Measurements from ENCODE around the gene BCL11B. TPM values are rescaled to one million over a fixed set of nuclear protein-coding genes. Genes with fewer than 3 reads are reported as not detected.

BCL11B gene
- total RNA-seq, 1 experiment from 2014 or later = 2.6 TPM

DNA sequence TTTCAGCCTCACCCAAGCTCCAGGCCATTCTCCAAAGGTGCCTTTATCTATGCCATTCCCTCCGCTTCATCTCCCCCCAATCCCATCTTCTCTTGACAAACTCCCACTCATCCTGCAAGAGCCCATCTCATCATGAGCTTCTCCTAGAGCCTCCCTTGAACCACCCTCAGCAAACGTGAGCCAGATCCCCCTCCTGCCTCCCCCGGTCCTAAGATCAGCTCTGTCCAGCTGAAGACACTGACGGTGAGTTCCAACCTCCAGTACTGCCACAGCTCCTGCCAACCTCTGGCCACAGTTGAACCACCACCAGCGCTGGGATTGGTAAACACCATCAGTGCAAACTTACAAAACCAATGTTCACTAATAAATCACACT lies 124.6 kb downstream of the BCL11B start:
- peak in 1 of 2 experiments; percentile 3 for DNase-seq (ENCODE audit: low read depth in 1 of 2, low spot score in 2 of 2)
- no peaks in the 10 kb centered on the region for H3K36me3 ChIP-seq
- no peak overlapping the region for H3K4me3 ChIP-seq
- H3K27ac ChIP-seq = no peak overlapping the region
- no peaks in the 10 kb centered on the region for H3K27me3 ChIP-seq (replicated peaks)
- no peaks in the 10 kb centered on the region for H3K9me3 ChIP-seq (replicated peaks)
- no peaks in the 10 kb centered on the region for H3K4me1 ChIP-seq (replicated peaks)

DNA sequence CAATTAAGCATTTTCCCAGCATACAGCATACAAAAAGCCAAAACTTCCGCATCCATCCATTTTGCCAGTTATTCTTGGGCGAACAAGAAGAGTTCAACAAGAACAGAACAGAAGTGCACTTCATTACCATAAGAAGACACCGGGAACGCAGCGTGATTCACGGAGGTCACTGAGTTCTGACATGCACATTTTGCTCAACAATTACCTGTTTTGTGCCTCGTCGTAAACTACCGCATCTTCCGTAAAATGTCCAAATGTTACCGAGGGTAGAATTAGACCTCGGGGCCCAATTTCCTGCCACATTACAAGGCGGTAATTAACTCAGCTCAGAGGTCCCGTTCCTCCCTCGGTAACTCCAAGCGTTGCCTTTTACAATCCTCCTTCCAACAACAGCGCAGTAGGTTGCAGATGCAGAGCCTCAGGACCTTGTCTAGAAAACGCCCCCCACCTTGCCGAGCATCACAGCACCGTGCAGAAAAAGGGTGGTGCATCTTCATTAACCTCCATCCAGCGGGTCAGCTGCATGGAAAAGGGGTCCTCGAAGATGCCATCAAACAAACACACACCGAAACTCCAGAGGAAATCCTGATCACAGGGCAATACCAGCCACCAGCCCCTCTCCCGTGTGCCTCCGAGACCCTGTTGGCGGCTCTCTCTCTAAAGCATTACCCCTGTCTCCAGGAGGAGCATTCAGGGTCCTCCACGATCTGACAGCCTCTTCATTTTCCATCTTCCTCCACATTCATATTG lies 125.2 kb downstream of the BCL11B start:
- Histone ChIP-seq H3K27me3 (replicated peaks) (no peaks in the 10 kb centered on the region), H3K9me3 (replicated peaks) (no peaks in the 10 kb centered on the region), H3K36me3 (no peaks in the 10 kb centered on the region), H3K4me1 (replicated peaks) (no peaks in the 10 kb centered on the region), H3K27ac (no peak overlapping the region), H3K4me3 (no peak overlapping the region)
- DNase-seq (ENCODE audit: low read depth in 1 of 2, low spot score in 2 of 2) = no peak

DNA sequence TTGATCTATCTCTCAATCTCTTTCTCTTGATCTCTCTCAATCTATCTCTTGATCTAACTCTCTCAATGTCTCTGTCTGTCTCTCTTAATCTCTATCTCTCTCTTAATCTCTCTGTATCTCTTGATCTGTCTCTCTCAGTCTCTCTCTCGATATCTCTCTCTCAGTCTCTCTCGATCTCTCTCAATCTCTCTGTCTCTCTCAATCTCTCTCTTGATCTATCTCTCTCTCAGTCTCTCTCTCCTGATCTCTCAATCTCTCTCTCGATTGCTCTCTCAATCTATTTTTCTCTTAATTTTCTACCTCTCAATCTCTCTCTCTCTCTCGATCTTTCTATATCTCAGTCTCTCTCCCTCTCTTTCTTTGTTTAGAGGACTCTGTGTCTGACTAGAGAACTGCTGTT lies 126.7 kb downstream of the BCL11B start:
- H3K27me3 ChIP-seq (replicated peaks) = no peaks in the 10 kb centered on the region
- H3K4me3 ChIP-seq = no peak overlapping the region
- no peak for DNase-seq (ENCODE audit: low read depth in 1 of 2, low spot score in 2 of 2)
- no peaks in the 10 kb centered on the region for H3K36me3 ChIP-seq
- H3K9me3 ChIP-seq (replicated peaks) = no peaks in the 10 kb centered on the region
- no peaks in the 10 kb centered on the region for H3K4me1 ChIP-seq (replicated peaks)
- no peak overlapping the region for H3K27ac ChIP-seq

DNA sequence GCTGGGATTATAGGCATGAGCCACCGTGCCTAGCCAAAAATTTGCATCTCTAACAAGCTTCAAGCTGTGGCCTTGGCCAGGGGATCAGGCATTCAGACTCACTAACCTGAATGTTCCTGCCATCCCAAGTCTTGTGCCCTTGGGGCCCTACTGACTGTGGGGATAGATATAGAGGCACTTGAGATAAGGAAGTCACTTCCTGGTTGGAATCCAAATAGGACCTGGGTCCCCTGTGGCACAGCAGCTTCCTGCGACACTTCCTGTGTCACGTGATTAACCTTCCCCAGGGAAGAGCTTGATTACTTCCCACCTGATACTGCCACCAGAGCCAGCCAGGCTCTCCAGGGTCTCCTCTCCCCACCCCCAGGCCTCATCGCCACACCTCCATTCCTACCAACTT lies 128.2 kb downstream of the BCL11B start:
- H3K4me3 ChIP-seq = no peak overlapping the region
- H3K27me3 ChIP-seq (replicated peaks) = no peaks in the 10 kb centered on the region
- H3K27ac ChIP-seq = no peak overlapping the region
- H3K4me1 ChIP-seq (replicated peaks) = no peaks in the 10 kb centered on the region
- H3K9me3 ChIP-seq (replicated peaks) = no peaks in the 10 kb centered on the region
- no peak for DNase-seq (ENCODE audit: low read depth in 1 of 2, low spot score in 2 of 2)
- H3K36me3 ChIP-seq = no peaks in the 10 kb centered on the region

DNA sequence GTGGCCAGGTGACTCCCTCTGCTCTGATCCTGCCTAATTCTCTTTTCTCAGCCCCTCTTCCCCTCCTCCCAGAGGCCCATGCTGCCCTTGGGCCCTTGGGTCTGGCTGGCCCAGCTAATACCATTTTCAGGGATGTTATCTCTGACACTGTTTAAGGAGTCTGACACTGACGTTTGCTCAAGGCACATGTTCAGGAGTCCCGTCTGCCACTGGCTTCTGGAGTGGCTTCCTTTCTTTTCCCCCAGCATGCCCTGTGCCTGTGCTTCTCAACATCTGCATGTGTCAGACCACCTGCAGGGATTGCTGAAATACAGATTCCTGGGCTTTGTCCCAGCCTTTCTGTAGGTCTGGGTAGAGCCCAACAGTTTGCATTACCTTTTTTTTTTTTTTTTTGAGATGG lies 128.9 kb downstream of the BCL11B start:
- H3K36me3 ChIP-seq = no peaks in the 10 kb centered on the region
- H3K4me3 ChIP-seq = no peak overlapping the region
- H3K27me3 ChIP-seq (replicated peaks) = no peaks in the 10 kb centered on the region
- no peak overlapping the region for H3K27ac ChIP-seq
- H3K9me3 ChIP-seq (replicated peaks) = no peaks in the 10 kb centered on the region
- no peaks in the 10 kb centered on the region for H3K4me1 ChIP-seq (replicated peaks)
- DNase-seq (ENCODE audit: low read depth in 1 of 2, low spot score in 2 of 2) = no peak

DNA sequence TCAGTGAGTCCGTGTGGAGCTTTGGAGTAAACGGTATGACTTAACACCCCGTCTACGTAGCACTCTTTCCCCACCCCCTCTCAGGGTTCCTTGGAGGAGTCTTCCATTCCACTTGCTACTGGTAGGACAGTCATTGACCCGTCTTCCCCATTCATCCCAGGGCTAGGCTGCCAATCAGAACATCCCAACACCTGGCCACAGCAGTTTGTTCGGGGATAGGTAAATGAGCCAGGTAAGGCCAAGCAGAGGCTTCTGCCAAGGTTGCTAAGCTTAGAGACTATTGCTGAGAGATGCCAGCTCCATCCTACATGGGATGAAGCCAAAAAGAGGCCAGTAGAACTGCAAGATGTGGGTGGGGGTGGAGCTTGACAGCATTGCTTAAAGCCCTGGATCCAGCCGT lies 130.8 kb downstream of the BCL11B start:
- Histone ChIP-seq H3K9me3 (replicated peaks) (no peaks in the 10 kb centered on the region), H3K4me3 (no peak overlapping the region), H3K27ac (no peak overlapping the region), H3K36me3 (no peaks in the 10 kb centered on the region), H3K4me1 (replicated peaks) (no peaks in the 10 kb centered on the region), H3K27me3 (replicated peaks) (no peaks in the 10 kb centered on the region)
- DNase-seq (ENCODE audit: low read depth in 1 of 2, low spot score in 2 of 2) = no peak

DNA sequence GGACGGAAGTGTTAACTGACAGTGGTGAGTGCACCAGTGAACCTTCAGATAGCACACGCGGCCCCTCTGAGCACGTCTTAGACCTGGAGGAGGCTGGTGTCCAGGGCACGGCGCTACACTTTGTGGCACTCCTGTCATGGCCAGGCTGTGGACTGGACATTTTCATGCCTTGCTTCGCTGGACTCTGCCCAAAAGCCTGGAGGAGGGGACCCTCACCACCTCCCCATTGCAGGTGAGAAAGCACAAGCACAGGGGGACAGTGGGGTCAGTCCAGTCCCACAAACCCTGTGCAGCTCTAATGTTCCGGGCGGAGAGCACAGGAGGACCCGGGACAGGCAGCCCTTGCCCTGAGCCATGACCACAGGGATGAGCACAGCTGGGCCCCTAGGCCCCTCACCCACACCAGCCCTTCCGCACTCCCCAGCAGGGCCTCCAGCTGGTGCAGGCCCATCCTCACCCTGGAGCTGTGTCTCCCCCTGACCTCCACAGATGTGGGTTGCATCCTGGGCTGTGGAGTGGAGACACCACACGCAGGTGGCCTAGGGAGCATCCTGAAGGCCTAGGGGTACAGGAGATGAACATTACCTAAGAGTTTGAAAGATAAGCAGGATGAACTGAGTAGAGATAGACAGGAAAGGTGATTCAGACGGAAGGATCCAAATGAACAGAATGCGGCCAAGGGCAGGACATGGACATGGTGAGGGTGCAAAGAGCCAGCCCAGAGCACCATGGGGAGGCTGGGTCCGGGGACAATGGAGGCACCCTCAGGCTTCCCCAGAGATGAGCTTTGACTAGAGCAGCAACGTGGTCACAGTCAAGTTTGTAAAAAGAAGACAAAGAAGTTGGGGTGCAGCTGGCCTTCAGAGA lies 132.8 kb downstream of the BCL11B start:
- Histone ChIP-seq H3K9me3 (replicated peaks) (no peaks in the 10 kb centered on the region), H3K36me3 (no peaks in the 10 kb centered on the region), H3K27ac (no peak overlapping the region), H3K4me3 (no peak overlapping the region), H3K27me3 (replicated peaks) (no peaks in the 10 kb centered on the region), H3K4me1 (replicated peaks) (no peaks in the 10 kb centered on the region)
- DNase-seq (ENCODE audit: low read depth in 1 of 2, low spot score in 2 of 2) = no peak

DNA sequence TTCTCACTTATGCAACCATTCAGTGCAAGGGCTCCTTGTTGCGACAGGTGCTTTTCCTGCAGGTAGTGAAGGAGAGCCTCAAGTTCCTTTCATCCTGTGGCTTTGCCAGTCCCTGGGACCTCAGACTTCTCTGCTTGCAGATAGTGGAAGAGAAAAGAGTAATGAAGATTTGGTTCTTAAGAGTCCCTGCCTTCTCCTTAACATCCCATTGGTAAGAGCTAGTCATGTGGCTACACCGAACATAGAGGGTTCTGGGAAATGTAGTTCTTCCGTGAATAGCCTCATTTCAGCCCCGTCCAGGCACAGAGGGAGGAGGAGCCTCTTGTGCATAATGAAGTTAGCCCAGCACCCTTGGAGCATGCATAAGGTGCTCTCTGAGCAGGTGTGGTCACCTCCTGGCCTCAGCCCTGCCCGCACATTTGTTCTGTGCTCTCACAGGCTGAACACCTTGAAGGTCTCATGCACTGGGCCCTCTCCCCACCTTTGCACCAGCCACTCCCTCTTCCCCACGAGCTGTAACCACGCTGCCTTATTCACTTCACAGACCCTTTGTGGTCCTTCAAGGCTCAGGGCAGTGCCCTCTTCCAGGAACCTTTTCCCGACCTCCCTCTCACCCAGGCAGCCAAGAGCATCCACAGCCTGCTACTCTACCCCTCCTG lies 134.0 kb downstream of the BCL11B start:
- no peaks in the 10 kb centered on the region for H3K27me3 ChIP-seq (replicated peaks)
- no peaks in the 10 kb centered on the region for H3K36me3 ChIP-seq
- no peak overlapping the region for H3K27ac ChIP-seq
- H3K4me3 ChIP-seq = no peak overlapping the region
- no peaks in the 10 kb centered on the region for H3K4me1 ChIP-seq (replicated peaks)
- H3K9me3 ChIP-seq (replicated peaks) = no peaks in the 10 kb centered on the region
- DNase-seq (ENCODE audit: low read depth in 1 of 2, low spot score in 2 of 2) = no peak

DNA sequence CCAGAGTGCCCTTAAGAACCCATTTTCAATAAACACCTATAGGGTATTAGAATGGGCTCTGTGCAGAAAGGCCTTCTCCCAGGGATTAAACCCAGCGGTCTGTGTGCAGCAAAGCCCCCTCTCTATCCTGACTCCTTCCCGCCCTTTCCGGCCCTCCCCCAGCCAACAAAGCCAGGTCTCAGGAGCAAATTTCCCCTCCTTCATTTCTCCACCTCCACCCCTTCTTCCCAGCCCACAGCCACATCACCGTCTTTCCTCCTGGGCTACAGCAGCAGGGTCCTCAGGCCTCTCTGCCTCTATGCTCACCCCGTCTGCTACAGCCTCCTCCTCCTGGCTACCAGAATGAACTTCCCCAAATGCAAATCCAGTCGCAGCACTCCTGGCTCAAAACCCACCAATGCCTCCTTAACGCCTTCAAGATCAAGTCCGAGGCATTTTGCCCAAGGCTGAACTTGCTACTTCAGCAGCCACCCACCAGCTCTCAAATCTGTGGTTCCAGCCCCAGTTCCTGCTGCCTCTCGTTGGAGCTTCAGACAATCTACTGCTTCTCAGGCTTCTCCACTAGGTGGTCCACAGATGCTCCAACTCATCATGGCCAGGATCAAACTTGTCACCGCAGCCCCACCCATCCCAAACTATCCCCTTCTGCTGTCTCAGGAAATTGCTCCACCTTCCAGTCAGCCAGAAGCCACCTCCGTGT lies 134.8 kb downstream of the BCL11B start:
- DNase-seq (ENCODE audit: low read depth in 1 of 2, low spot score in 2 of 2) = peak in 1 of 2 experiments; percentile 28
- Histone ChIP-seq H3K4me1 (replicated peaks) (no peaks in the 10 kb centered on the region), H3K27ac (no peak overlapping the region), H3K4me3 (no peak overlapping the region), H3K27me3 (replicated peaks) (no peaks in the 10 kb centered on the region), H3K36me3 (no peaks in the 10 kb centered on the region), H3K9me3 (replicated peaks) (no peaks in the 10 kb centered on the region)

DNA sequence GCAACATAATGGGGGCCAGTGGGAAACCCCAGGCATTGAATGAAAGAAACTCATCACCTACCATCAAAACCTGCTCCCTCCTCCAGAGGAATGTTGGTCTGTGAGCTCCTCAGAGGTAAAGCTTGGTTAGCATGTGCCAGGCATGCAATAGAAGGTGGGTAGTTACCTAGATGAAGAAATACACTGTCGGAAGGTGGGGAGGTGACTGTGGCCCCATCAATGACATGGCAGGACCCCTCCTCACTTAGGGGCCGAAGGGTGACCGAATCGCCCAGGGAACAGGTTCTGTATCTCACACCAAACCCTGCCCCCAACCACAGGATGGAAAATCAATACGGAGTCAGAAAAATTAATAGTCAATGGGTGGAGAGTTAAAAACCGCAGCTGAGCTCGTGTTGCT lies 135.6 kb downstream of the BCL11B start:
- Histone ChIP-seq H3K27ac (no peak overlapping the region), H3K9me3 (replicated peaks) (no peaks in the 10 kb centered on the region), H3K36me3 (no peaks in the 10 kb centered on the region), H3K4me3 (no peak overlapping the region), H3K27me3 (replicated peaks) (no peaks in the 10 kb centered on the region), H3K4me1 (replicated peaks) (no peaks in the 10 kb centered on the region)
- no peak for DNase-seq (ENCODE audit: low read depth in 1 of 2, low spot score in 2 of 2)

DNA sequence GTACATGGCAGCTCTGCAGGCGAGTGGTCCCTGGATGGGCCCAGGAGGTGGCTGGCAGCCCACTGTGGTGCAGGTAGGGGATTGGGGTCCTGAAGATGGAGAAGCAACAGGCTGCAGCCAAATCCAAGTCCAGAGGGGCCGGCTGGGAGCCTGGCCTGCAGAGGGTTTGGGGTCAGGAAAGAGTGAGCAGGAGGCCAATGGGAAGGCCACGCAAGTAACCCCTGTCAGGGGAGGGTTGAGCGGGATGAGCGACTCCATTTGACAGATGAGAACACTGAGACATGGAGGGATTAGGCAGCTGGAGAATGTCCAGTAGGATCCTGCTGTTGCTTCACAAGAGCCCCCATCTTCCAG lies 136.0 kb downstream of the BCL11B start:
- DNase-seq (ENCODE audit: low read depth in 1 of 2, low spot score in 2 of 2) = peak in 1 of 2 experiments; percentile 19
- no peaks in the 10 kb centered on the region for H3K27me3 ChIP-seq (replicated peaks)
- H3K9me3 ChIP-seq (replicated peaks) = no peaks in the 10 kb centered on the region
- H3K4me3 ChIP-seq = no peak overlapping the region
- no peaks in the 10 kb centered on the region for H3K4me1 ChIP-seq (replicated peaks)
- H3K27ac ChIP-seq = no peak overlapping the region
- H3K36me3 ChIP-seq = no peaks in the 10 kb centered on the region

DNA sequence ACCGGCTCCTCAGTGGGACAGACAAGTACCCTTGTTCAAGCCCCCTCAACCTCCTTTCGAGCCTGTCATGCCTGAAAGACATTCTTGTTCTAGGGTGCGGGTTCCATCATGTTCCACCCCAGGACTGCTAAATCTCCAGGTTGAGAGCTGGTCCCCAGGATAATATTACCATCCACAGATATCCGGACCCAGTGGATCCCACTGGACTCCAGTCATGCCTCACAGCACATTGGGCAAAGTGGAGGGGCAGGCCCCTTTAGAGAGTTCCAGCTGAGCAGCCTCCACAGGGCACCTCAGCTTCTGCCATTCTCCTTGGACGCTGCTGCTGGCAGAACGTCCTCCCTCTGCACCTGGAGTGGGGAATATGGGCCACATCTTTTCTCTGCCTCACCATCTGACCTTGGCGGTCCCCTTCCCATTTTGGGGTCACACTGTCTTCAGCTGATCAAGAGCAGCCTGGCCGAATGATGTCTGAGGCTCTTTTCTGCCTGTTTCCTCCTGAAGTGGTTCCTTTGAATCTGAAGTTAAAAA lies 137.4 kb downstream of the BCL11B start:
- H3K9me3 ChIP-seq (replicated peaks) = no peaks in the 10 kb centered on the region
- H3K4me1 ChIP-seq (replicated peaks) = no peaks in the 10 kb centered on the region
- no peaks in the 10 kb centered on the region for H3K27me3 ChIP-seq (replicated peaks)
- no peak overlapping the region for H3K4me3 ChIP-seq
- H3K27ac ChIP-seq = no peak overlapping the region
- H3K36me3 ChIP-seq = no peaks in the 10 kb centered on the region
- DNase-seq (ENCODE audit: low read depth in 1 of 2, low spot score in 2 of 2) = no peak

DNA sequence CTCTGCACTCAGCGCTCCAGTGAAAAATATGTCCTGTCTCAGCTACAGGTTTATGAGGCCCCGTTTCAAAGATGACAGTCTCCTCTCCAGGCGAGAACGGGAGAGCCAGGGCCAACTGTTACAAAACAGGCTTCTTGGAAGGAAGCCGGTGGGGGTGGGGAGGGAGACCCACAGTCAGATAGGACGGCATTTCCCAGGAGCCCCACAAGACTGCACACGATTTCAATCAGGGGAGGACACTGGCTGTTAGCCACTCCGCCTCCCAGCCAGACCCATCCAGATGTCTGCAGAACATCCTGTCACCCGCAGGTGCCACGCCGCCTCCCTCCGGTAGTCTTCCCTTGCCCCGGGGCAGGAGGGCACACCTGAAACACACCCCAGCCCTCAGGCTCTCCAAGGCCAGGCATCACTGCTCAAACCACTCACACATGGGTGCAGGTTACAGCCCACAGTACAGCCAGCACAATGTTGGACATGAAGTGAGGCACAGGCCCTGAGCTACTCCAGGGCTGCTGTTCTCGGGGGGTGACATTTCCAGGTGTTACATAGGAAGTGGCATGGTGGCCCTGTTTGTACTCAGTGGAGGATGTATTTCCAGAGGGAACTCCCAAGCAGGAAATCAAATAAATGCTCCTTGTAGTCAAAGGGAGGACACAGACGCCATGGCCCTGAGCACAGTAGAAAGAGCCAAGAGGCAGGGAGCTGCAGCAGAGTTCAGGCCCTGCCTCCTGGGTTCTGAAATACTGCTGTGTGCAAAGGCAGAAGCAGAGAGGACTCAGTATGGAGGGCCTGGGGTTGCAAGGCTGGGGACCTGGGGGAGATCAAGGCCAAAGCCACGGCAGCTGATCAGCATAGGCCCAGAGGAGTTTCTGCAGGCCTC lies 138.1 kb downstream of the BCL11B start:
- H3K27me3 ChIP-seq (replicated peaks) = no peaks in the 10 kb centered on the region
- H3K4me1 ChIP-seq (replicated peaks) = no peaks in the 10 kb centered on the region
- DNase-seq (ENCODE audit: low read depth in 1 of 2, low spot score in 2 of 2) = peak in 1 of 2 experiments; percentile 31
- no peak overlapping the region for H3K27ac ChIP-seq
- H3K9me3 ChIP-seq (replicated peaks) = no peaks in the 10 kb centered on the region
- no peak overlapping the region for H3K4me3 ChIP-seq
- H3K36me3 ChIP-seq = no peaks in the 10 kb centered on the region

Measured in SJSA1 (cell line).